GM18873 (cell line): ENCODE data around the gene TLR8.
"Not testable (repeated sequence)": the region's sequence is repeated elsewhere in the genome, so short reads cannot be mapped to it uniquely, and the experiment has no call there.

Experiments used
- ATAC-seq: cut with Tn5 transposase; IDR thresholded peaks from one replicate; pipeline ENCODE4 v1.9.1; 2021; ENCODE audit warnings: mild to moderate bottlenecking, moderate library complexity, moderate number of reproducible peaks; ENCODE audit not compliant: unreplicated experiment, low FRiP score

Gene TLR8

GRCh38 chrX:12895866-12896265, 10.6 kb upstream of the TLR8 start:
- ATAC-seq, result no peak

GRCh38 chrX:12896935-12897334, 9.5 kb upstream of the TLR8 start:
- no peak for ATAC-seq

- no peak for ATAC-seq
These were observed 8.3 kb upstream of the TLR8 start for GRCh38 chrX:12898073-12898472.

- no peak for ATAC-seq
These were observed 6.9 kb upstream of the TLR8 start for GRCh38 chrX:12899506-12899905.

- peak; percentile 48 for ATAC-seq
These were observed 4.9 kb upstream of the TLR8 start for GRCh38 chrX:12901486-12901885.

GRCh38 chrX:12903646-12904045, 2.8 kb upstream of the TLR8 start:
- no peak for ATAC-seq

GRCh38 chrX:12910423-12911121, 4.2 kb downstream of the TLR8 start:
- no peak for ATAC-seq

DNA sequence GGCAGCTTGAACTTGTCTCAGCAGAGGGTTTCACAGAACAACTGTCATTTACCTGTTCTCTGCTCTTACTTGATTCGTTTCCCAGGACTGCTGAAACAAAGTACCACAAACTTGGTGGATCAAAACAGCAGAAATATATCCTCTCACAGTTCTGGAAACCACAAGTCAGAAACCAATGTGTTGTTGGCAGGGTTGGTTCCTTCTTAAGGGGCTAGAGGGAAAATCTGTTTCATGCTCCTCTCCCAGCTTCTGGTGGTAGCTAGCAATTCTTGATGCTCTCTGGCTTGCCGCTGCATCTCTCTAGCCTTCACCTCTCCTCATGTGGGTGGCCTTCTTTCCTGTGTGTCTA, 4.7 kb downstream of the TLR8 start:
- no peak for ATAC-seq

DNA sequence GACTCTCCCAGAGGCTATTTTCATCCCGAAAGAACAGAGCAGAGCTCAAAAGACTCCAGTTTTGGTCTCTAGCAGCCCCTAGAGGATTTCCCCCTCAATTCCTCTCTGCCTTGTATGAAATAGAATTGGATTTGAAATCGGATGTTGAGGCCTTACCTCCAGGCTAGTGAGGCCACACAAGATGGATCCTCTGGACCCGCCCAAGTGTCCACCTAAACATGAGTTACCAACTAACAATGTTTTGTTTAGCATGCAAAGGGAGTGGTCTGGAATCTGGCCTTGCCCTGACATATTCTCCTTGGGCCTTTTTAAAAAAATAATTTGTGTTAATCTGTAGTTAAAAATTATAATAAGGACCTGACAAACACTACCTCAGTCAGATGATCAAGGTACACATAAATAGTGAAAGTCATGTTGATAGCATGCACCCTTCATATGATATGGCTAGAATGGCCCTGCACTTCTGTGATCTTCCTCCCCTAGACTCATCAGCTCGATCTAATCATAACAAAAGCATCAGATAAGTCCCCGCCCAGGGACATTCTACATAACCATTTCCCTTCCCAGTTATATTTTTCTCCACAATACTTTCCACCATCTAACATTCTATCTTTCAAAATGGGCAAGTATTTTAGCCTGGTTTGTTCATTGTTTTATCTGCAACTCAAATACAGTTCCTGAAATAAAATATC, 6.5 kb downstream of the TLR8 start:
- ATAC-seq, result no peak

- ATAC-seq, result no peak
These were observed 11.3 kb downstream of the TLR8 start for GRCh38 chrX:12917753-12918152.

- no peak for ATAC-seq
These were observed 12.6 kb downstream of the TLR8 start for GRCh38 chrX:12919051-12919450.

DNA sequence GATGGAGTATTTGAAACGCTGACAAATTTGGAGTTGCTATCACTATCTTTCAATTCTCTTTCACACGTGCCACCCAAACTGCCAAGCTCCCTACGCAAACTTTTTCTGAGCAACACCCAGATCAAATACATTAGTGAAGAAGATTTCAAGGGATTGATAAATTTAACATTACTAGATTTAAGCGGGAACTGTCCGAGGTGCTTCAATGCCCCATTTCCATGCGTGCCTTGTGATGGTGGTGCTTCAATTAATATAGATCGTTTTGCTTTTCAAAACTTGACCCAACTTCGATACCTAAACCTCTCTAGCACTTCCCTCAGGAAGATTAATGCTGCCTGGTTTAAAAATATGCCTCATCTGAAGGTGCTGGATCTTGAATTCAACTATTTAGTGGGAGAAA, 13.2 kb downstream of the TLR8 start:
- ATAC-seq, result no peak

- ATAC-seq, result no peak
These were observed 14.6 kb downstream of the TLR8 start for GRCh38 chrX:12920990-12921389.

DNA sequence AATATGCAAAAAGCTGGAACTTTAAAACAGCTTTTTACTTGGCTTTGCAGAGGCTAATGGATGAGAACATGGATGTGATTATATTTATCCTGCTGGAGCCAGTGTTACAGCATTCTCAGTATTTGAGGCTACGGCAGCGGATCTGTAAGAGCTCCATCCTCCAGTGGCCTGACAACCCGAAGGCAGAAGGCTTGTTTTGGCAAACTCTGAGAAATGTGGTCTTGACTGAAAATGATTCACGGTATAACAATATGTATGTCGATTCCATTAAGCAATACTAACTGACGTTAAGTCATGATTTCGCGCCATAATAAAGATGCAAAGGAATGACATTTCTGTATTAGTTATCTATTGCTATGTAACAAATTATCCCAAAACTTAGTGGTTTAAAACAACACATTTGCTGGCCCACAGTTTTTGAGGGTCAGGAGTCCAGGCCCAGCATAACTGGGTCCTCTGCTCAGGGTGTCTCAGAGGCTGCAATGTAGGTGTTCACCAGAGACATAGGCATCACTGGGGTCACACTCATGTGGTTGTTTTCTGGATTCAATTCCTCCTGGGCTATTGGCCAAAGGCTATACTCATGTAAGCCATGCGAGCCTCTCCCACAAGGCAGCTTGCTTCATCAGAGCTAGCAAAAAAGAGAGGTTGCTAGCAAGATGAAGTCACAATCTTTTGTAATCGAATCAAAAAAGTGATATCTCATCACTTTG, 15.6 kb downstream of the TLR8 start:
- ATAC-seq, result no peak

GRCh38 chrX:12922599-12922919, 16.1 kb downstream of the TLR8 start:
- ATAC-seq, result no peak

DNA sequence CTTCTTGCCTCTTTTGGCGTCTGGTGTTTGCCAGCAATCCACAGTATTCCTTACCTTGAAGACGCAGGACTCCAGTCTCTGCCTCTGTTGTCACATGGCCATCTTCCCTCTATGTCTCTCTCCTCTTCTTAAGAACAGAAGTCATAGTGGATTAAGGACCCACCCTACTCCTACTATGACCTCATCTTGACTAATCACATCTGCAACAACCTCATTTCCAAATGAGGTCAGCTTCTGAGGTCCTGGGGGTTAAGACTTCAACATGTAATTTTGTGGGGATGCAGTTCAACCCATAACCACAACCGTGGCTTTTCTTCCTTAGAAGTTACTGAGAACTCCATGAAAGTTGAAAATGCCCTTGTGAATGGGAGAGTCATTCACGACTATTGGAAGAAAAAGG, 23.3 kb downstream of the TLR8 start:
- ATAC-seq, result no peak

DNA sequence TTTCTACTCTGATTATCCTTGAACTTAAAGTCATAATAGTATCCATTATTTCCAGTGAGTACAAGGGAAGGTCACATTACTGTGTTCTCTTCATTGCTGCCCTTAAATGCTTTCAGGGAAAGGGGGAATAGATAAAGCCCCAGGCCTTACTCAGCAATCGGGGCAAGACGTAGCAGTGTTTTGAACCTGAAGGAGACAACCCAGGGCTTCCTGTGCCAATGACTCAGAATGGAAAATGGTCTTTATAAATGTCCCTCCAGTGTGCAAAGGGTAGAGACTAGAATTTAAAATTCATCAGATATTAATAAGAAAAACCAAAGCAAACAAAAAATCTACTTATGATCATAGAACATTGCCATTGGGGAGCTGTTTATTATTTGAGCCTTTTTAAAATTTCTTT, 23.7 kb downstream of the TLR8 start:
- no peak for ATAC-seq

DNA sequence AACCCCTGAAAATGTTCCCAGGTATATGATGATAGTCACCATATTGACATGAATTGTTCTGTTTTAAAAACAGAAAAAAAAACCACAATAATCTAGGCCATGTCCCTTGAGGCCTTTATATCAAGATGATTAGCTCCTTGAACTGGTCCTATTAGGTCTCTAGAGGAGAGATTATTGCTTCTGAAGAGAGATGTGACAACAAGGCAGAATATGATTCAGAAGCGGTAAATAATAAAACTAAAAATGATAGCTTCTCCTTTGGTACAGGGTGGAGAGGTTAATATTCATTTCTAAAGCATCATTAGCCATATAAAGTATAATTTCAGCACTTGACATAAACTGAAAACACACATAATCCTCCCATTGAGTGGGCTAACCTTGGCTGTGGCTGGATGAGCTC, 25.8 kb downstream of the TLR8 start:
- ATAC-seq, result no peak

- no peak for ATAC-seq
These were observed 28.4 kb downstream of the TLR8 start for GRCh38 chrX:12934850-12935249.

GRCh38 chrX:12936947-12937346, 30.5 kb downstream of the TLR8 start:
- ATAC-seq, result no peak

DNA sequence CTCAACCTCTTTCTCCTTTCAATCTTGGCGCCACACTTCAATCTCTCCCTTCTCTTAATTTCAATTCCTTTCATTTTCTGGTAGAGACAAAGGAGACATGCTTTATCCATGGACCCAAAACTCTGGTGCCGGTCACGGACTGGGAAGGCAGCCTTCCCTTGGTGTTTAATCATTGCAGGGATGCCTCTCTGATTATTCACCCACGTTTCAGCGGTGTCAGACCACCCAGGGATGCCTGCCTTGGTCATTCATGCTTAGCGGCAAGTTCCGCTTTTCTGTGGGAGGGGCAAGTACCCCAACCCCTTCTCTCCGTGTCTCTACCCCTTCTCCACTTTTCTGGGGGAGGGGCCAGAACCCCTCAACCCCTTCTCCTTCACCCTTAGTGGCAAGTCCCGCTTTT, 34.1 kb downstream of the TLR8 start:
- ATAC-seq, result not testable (repeated sequence)

DNA sequence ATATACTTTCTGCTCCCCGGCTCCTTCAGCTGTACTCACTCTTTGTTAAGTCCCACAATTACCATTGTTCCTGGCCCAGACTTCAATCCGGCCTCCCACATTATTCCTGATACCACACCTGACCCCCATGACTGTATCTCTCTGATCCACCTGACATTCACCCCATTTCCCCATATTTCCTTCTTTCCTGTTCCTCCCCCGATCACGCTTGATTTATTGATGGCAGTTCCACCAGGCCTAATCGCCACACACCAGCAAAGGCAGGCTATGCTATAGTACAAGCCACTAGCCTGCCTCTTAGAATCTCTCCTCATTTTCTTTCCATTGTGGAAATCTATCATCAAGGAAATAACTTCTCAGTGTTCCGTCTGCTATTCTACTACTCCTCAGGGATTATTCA, 37.2 kb downstream of the TLR8 start:
- ATAC-seq, result not testable (repeated sequence)
